ACC112 (cell line): ENCODE data around the gene COL10A1.
A peak's percentile ranks its signal among the peaks of the same experiment; 100 is the strongest.

Source experiments
- H2AFZ ChIP-seq: fragments of 200-600 bp; sonication (generic); one replicate; pipeline ENCODE4 v1.6.0; 2017; ENCODE audit warnings: antibody characterized with exemption, low read length; ENCODE audit not compliant: unreplicated experiment
- H3K27ac ChIP-seq: fragments of 200-600 bp; sonication (generic); 2 replicates; pipeline ENCODE4 v1.5.1; 2014; ENCODE audit warnings: low read depth, mild to moderate bottlenecking, antibody characterized with exemption, low read length, moderate library complexity
- H3K27me3 ChIP-seq: fragments of 200-600 bp; sonication (generic); 2 replicates; pipeline ENCODE4 v1.6.1; 2014; ENCODE audit warnings: mild to moderate bottlenecking, antibody characterized with exemption, low read length, moderate library complexity, mixed read lengths; ENCODE audit not compliant: insufficient read depth
- H3K36me3 ChIP-seq: fragments of 200-600 bp; sonication (generic); 2 replicates; pipeline ENCODE4 v1.6.1; 2016; ENCODE audit warnings: mild to moderate bottlenecking, antibody characterized with exemption, low read length, moderate library complexity, mixed read lengths; ENCODE audit not compliant: insufficient read depth
- H3K4me1 ChIP-seq: fragments of 200-600 bp; sonication (generic); one replicate; pipeline ENCODE4 v1.6.1; 2016; ENCODE audit warnings: low read length, mixed read lengths; ENCODE audit not compliant: insufficient read depth, unreplicated experiment, control insufficient read depth
- H3K4me3 ChIP-seq: fragments of 200-600 bp; sonication (generic); 2 replicates; pipeline ENCODE4 v1.5.1; 2014; ENCODE audit warnings: mild to moderate bottlenecking, low read depth, low read length
- H3K79me2 ChIP-seq: fragments of 200-600 bp; sonication (generic); one replicate; pipeline ENCODE4 v1.6.0; 2016; ENCODE audit warnings: low read length; ENCODE audit not compliant: control insufficient read depth, unreplicated experiment, insufficient read depth

The COL10A1 gene

GRCh38 chr6:116120430-116120829 lies 5.5 kb downstream of the COL10A1 start:
- no peak overlapping the region for H2AFZ ChIP-seq
- no peaks in the 10 kb centered on the region for H3K27me3 ChIP-seq
- no peaks in the 10 kb centered on the region for H3K79me2 ChIP-seq
- H3K4me3 ChIP-seq, result no peak overlapping the region
- no peaks in the 10 kb centered on the region for H3K36me3 ChIP-seq
- H3K4me1 ChIP-seq, result no peaks in the 10 kb centered on the region
- no peak overlapping the region for H3K27ac ChIP-seq

- no peaks in the 10 kb centered on the region for H3K4me1 ChIP-seq
- H3K27ac ChIP-seq, result no peak overlapping the region
- H3K4me3 ChIP-seq, result no peak overlapping the region
- no peaks in the 10 kb centered on the region for H3K79me2 ChIP-seq
- H3K27me3 ChIP-seq, result no peaks in the 10 kb centered on the region
- no peak overlapping the region for H2AFZ ChIP-seq
- H3K36me3 ChIP-seq, result no peaks in the 10 kb centered on the region
Measured at GRCh38 chr6:116118608-116119007, 7.3 kb downstream of the COL10A1 start.

GRCh38 chr6:116115781-116116180 lies 10.2 kb downstream of the COL10A1 start:
- H3K27ac ChIP-seq, result no peak overlapping the region
- H3K36me3 ChIP-seq, result no peaks in the 10 kb centered on the region; the same call in 1 of the 2 replicates
- no peaks in the 10 kb centered on the region for H3K4me1 ChIP-seq
- no peak overlapping the region for H3K4me3 ChIP-seq
- no peaks in the 10 kb centered on the region for H3K27me3 ChIP-seq
- H3K79me2 ChIP-seq, result no peaks in the 10 kb centered on the region
- H2AFZ ChIP-seq, result no peak overlapping the region

GRCh38 chr6:116113386-116113785 lies 12.5 kb downstream of the COL10A1 start:
- Histone ChIP-seq H3K4me3 (no peak overlapping the region), H2AFZ (no peak overlapping the region), H3K36me3 (no peaks in the 10 kb centered on the region; the same call in none of the 2 replicates), H3K4me1 (no peaks in the 10 kb centered on the region), H3K27ac (no peak overlapping the region), H3K79me2 (no peaks in the 10 kb centered on the region), H3K27me3 (no peaks in the 10 kb centered on the region)

GRCh38 chr6:116111552-116112528 lies 14.1 kb downstream of the COL10A1 start:
- H3K4me3 ChIP-seq, result no peak overlapping the region
- no peaks in the 10 kb centered on the region for H3K79me2 ChIP-seq
- no peaks in the 10 kb centered on the region for H3K27me3 ChIP-seq
- H3K27ac ChIP-seq, result no peak overlapping the region
- H2AFZ ChIP-seq, result no peak overlapping the region
- H3K4me1 ChIP-seq, result peaks cover 4% of the 10 kb centered on the region
- no peaks in the 10 kb centered on the region; the same call in none of the 2 replicates for H3K36me3 ChIP-seq

- H3K27ac ChIP-seq, result no peak overlapping the region
- no peaks in the 10 kb centered on the region for H3K27me3 ChIP-seq
- no peak overlapping the region for H2AFZ ChIP-seq
- peaks cover 16% of the 10 kb centered on the region for H3K4me1 ChIP-seq
- no peaks in the 10 kb centered on the region; the same call in none of the 2 replicates for H3K36me3 ChIP-seq
- no peak overlapping the region for H3K4me3 ChIP-seq
- H3K79me2 ChIP-seq, result peaks cover 7% of the 10 kb centered on the region
Measured at GRCh38 chr6:116108836-116109235, 17.1 kb downstream of the COL10A1 start.

GRCh38 chr6:116106146-116106545 lies 19.8 kb downstream of the COL10A1 start:
- H3K4me1 ChIP-seq, result peaks cover 34% of the 10 kb centered on the region
- no peaks in the 10 kb centered on the region for H3K27me3 ChIP-seq
- peak overlapping the region; percentile 40 for H3K27ac ChIP-seq
- no peaks in the 10 kb centered on the region; the same call in 1 of the 2 replicates for H3K36me3 ChIP-seq
- peaks cover 24% of the 10 kb centered on the region for H3K79me2 ChIP-seq
- H2AFZ ChIP-seq, result no peak overlapping the region
- H3K4me3 ChIP-seq, result peak overlapping the region; percentile 38; the same call in 1 of the 2 replicates

- H2AFZ ChIP-seq, result no peak overlapping the region
- no peaks in the 10 kb centered on the region for H3K36me3 ChIP-seq
- no peak overlapping the region for H3K4me3 ChIP-seq
- peaks cover 24% of the 10 kb centered on the region for H3K79me2 ChIP-seq
- H3K27me3 ChIP-seq, result no peaks in the 10 kb centered on the region
- peaks cover 34% of the 10 kb centered on the region for H3K4me1 ChIP-seq
- H3K27ac ChIP-seq, result no peak overlapping the region
Measured at GRCh38 chr6:116105247-116105646, 20.7 kb downstream of the COL10A1 start.

- Histone ChIP-seq H3K4me3 (no peak overlapping the region), H3K79me2 (peaks cover 24% of the 10 kb centered on the region), H3K36me3 (no peaks in the 10 kb centered on the region), H2AFZ (no peak overlapping the region), H3K4me1 (peaks cover 34% of the 10 kb centered on the region), H3K27ac (no peak overlapping the region), H3K27me3 (no peaks in the 10 kb centered on the region)
Measured at GRCh38 chr6:116104636-116105035, 21.3 kb downstream of the COL10A1 start.

GRCh38 chr6:116102873-116103272 lies 23.1 kb downstream of the COL10A1 start:
- peaks cover 24% of the 10 kb centered on the region for H3K79me2 ChIP-seq
- no peak overlapping the region for H3K27ac ChIP-seq
- no peak overlapping the region for H2AFZ ChIP-seq
- no peaks in the 10 kb centered on the region for H3K27me3 ChIP-seq
- H3K36me3 ChIP-seq, result no peaks in the 10 kb centered on the region
- H3K4me3 ChIP-seq, result no peak overlapping the region
- peaks cover 40% of the 10 kb centered on the region for H3K4me1 ChIP-seq

- H3K4me3 ChIP-seq, result peak overlapping the region; percentile 85
- H3K36me3 ChIP-seq, result no peaks in the 10 kb centered on the region
- H3K27me3 ChIP-seq, result no peaks in the 10 kb centered on the region
- peak overlapping the region; percentile 94 for H2AFZ ChIP-seq
- no peak overlapping the region for H3K27ac ChIP-seq
- peaks cover 36% of the 10 kb centered on the region for H3K4me1 ChIP-seq
- peaks cover 24% of the 10 kb centered on the region for H3K79me2 ChIP-seq
Measured at GRCh38 chr6:116101790-116102189, 24.1 kb downstream of the COL10A1 start.
